ENCODE results near the gene CARS2. TPM values are rescaled to one million over a fixed set of nuclear protein-coding genes. Genes with fewer than 3 reads are reported as not detected.

CARS2 gene
- total and polyA plus RNA-seq, 3 experiments from 2014 or later: 39.2 to 84.9 (median 84.5) TPM

- Mint-ChIP-seq H3K27ac (no peak overlapping the region), H3K9me3 (no peaks in the 10 kb centered on the region), H3K4me3 (no peak overlapping the region), H3K27me3 (no peaks in the 10 kb centered on the region), H3K4me1 (peaks cover 34 to 65% (median 58%) of the 10 kb centered on the region in 3 donors), H3K36me3 (peaks cover 0 to 43% (median 0%) of the 10 kb centered on the region in 3 donors)
- no peak for DNase-seq
- CTCF ChIA-PET: interaction anchor here (0.6 to 1.6 kb wide), 2 partner anchors 98 to 198 kb away, joined by 3 read pairs; no protein-coding TSS in a partner anchor
- POLR2A ChIA-PET: no interaction called here
- Histone ChIP-seq H3K9me3 (ENCODE audit: low read length) (no peaks in the 10 kb centered on the region), H3K27me3 (ENCODE audit: insufficient read depth, low read length, poor library complexity, severe bottlenecking) (no peaks in the 10 kb centered on the region), H3K4me3 (ENCODE audit: low read length) (no peak overlapping the region), H3K36me3 (ENCODE audit: insufficient read depth, low read length) (no peaks in the 10 kb centered on the region), H3K27ac (ENCODE audit: low read depth, low read length) (no peak overlapping the region), H3K4me1 (ENCODE audit: insufficient read depth, low read length) (peaks cover 15% of the 10 kb centered on the region)
These were observed 85.3 kb downstream of the CARS2 start for GRCh38 chr13:110620596-110620995.

DNA sequence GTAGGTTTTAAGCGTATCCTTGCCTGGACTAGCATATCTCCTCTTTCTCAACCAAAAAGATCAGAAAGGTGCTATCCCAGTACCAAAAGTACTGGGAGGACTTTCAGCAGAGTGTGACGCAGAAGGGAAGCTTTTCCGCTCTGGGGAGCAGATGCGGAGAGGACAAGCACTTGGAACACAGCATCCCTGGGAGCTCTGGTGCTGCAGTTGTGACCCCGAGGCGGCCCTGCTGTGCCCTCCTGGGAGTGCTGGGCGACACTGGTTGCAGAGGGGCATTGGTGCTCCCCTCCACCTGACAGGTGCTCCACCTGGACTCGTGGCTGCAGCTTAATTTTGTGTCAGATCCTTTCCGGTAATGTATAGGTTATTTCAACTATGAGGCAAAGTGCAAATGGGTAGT is 87.1 kb downstream of the CARS2 start:
- H3K27me3 ChIP-seq (ENCODE audit: insufficient read depth, low read length, poor library complexity, severe bottlenecking): no peaks in the 10 kb centered on the region
- Mint-ChIP-seq H3K27ac (no peak overlapping the region), H3K4me3 (peak overlapping the region in 1 of 7 donors; percentile 49), H3K9me3 (no peaks in the 10 kb centered on the region), H3K27me3 (no peaks in the 10 kb centered on the region), H3K36me3 (peaks cover 0 to 33% (median 0%) of the 10 kb centered on the region in 3 donors), H3K4me1 (peaks cover 39 to 71% (median 63%) of the 10 kb centered on the region in 3 donors)
- DNase-seq: no peak
- ChIA-PET CTCF (no interaction called here), POLR2A (no interaction called here)
- H3K4me3 ChIP-seq (ENCODE audit: low read length): no peak overlapping the region
- no peaks in the 10 kb centered on the region for H3K9me3 ChIP-seq (ENCODE audit: low read length)
- H3K36me3 ChIP-seq (ENCODE audit: insufficient read depth, low read length): no peaks in the 10 kb centered on the region
- peaks cover 19% of the 10 kb centered on the region for H3K4me1 ChIP-seq (ENCODE audit: insufficient read depth, low read length)
- no peak overlapping the region for H3K27ac ChIP-seq (ENCODE audit: low read depth, low read length)

GRCh38 chr13:110618167-110618566 is 87.7 kb downstream of the CARS2 start:
- Histone ChIP-seq H3K27ac (ENCODE audit: low read depth, low read length) (no peak overlapping the region), H3K36me3 (ENCODE audit: insufficient read depth, low read length) (no peaks in the 10 kb centered on the region), H3K27me3 (ENCODE audit: insufficient read depth, low read length, poor library complexity, severe bottlenecking) (no peaks in the 10 kb centered on the region), H3K4me1 (ENCODE audit: insufficient read depth, low read length) (peaks cover 19% of the 10 kb centered on the region), H3K4me3 (ENCODE audit: low read length) (no peak overlapping the region), H3K9me3 (ENCODE audit: low read length) (no peaks in the 10 kb centered on the region)
- ChIA-PET CTCF (no interaction called here), POLR2A (no interaction called here)
- no peaks in the 10 kb centered on the region for H3K27me3 Mint-ChIP-seq
- peaks cover 0 to 27% (median 0%) of the 10 kb centered on the region in 3 donors for H3K36me3 Mint-ChIP-seq
- no peak overlapping the region for H3K27ac Mint-ChIP-seq
- H3K4me1 Mint-ChIP-seq: peaks cover 41 to 70% (median 63%) of the 10 kb centered on the region in 3 donors
- DNase-seq: no peak
- H3K4me3 Mint-ChIP-seq: peak overlapping the region in 1 of 7 donors; percentile 49
- H3K9me3 Mint-ChIP-seq: no peaks in the 10 kb centered on the region

GRCh38 chr13:110617321-110618072 is 88.4 kb downstream of the CARS2 start:
- Histone ChIP-seq H3K27ac (ENCODE audit: low read depth, low read length) (no peak overlapping the region), H3K27me3 (ENCODE audit: insufficient read depth, low read length, poor library complexity, severe bottlenecking) (no peaks in the 10 kb centered on the region), H3K36me3 (ENCODE audit: insufficient read depth, low read length) (no peaks in the 10 kb centered on the region), H3K4me3 (ENCODE audit: low read length) (no peak overlapping the region), H3K9me3 (ENCODE audit: low read length) (no peaks in the 10 kb centered on the region), H3K4me1 (ENCODE audit: insufficient read depth, low read length) (peaks cover 19% of the 10 kb centered on the region)
- ChIA-PET POLR2A (no interaction called here), CTCF (no interaction called here)
- H3K27ac Mint-ChIP-seq: no peak overlapping the region
- H3K36me3 Mint-ChIP-seq: peaks cover 0 to 21% (median 0%) of the 10 kb centered on the region in 3 donors
- no peak for DNase-seq
- H3K9me3 Mint-ChIP-seq: no peaks in the 10 kb centered on the region
- H3K27me3 Mint-ChIP-seq: no peaks in the 10 kb centered on the region
- peaks cover 37 to 63% (median 57%) of the 10 kb centered on the region in 3 donors for H3K4me1 Mint-ChIP-seq
- peak overlapping the region; percentile 6 to 97 (median 53) for H3K4me3 Mint-ChIP-seq

GRCh38 chr13:110616103-110617101 is 89.5 kb downstream of the CARS2 start:
- peaks cover 0 to 14% (median 0%) of the 10 kb centered on the region in 3 donors for H3K36me3 Mint-ChIP-seq
- CTCF ChIA-PET: interaction anchor here (1.2 to 1.5 kb wide), 2 partner anchors 23 to 28 kb away, joined by 3 to 5 read pairs; no protein-coding TSS in a partner anchor
- H3K4me1 ChIP-seq (ENCODE audit: insufficient read depth, low read length): peaks cover 19% of the 10 kb centered on the region
- no peaks in the 10 kb centered on the region for H3K36me3 ChIP-seq (ENCODE audit: insufficient read depth, low read length)
- H3K27ac ChIP-seq (ENCODE audit: low read depth, low read length): peak overlapping the region; percentile 62
- POLR2A ChIA-PET: interaction anchor here (0.6 to 1.2 kb wide), 3 partner anchors 44 to 98 kb away, joined by 3 to 5 read pairs (median 3); no protein-coding TSS in a partner anchor
- no peaks in the 10 kb centered on the region for H3K9me3 ChIP-seq (ENCODE audit: low read length)
- peaks cover 36 to 59% (median 54%) of the 10 kb centered on the region in 3 donors for H3K4me1 Mint-ChIP-seq
- H3K27me3 ChIP-seq (ENCODE audit: insufficient read depth, low read length, poor library complexity, severe bottlenecking): no peaks in the 10 kb centered on the region
- H3K27ac Mint-ChIP-seq: peak overlapping the region; percentile 31 to 94 (median 88)
- H3K4me3 Mint-ChIP-seq: peak overlapping the region; percentile 89 to 97 (median 92)
- DNase-seq: peak in 1 of 5 donors; percentile 29
- peak overlapping the region; percentile 86 for H3K4me3 ChIP-seq (ENCODE audit: low read length)
- no peaks in the 10 kb centered on the region for H3K27me3 Mint-ChIP-seq
- H3K9me3 Mint-ChIP-seq: no peaks in the 10 kb centered on the region

- peak; percentile 43 to 82 (median 68) for DNase-seq
- peak within 1 kb of the TSS; percentile 62 for H3K27ac ChIP-seq (ENCODE audit: low read depth, low read length)
- peaks cover 0 to 14% (median 0%) of the 10 kb centered on the region in 3 donors for H3K36me3 Mint-ChIP-seq
- no peaks in the 10 kb centered on the region for H3K27me3 Mint-ChIP-seq
- H3K9me3 ChIP-seq (ENCODE audit: low read length): no peaks in the 10 kb centered on the region
- peak within 1 kb of the TSS; percentile 86 for H3K4me3 ChIP-seq (ENCODE audit: low read length)
- ChIA-PET POLR2A (interaction anchor here (0.6 to 1.2 kb wide), 5 partner anchors 43 to 298 kb away, joined by 3 to 5 read pairs (median 4); no protein-coding TSS in a partner anchor), CTCF (interaction anchor here (1.2 to 1.5 kb wide), 2 partner anchors 22 to 29 kb away, joined by 3 to 5 read pairs; no protein-coding TSS in a partner anchor)
- peaks cover 19% of the 10 kb centered on the region for H3K4me1 ChIP-seq (ENCODE audit: insufficient read depth, low read length)
- no peaks in the 10 kb centered on the region for H3K27me3 ChIP-seq (ENCODE audit: insufficient read depth, low read length, poor library complexity, severe bottlenecking)
- peak within 1 kb of the TSS; percentile 89 to 97 (median 93) for H3K4me3 Mint-ChIP-seq
- no peaks in the 10 kb centered on the region for H3K36me3 ChIP-seq (ENCODE audit: insufficient read depth, low read length)
- no peaks in the 10 kb centered on the region for H3K9me3 Mint-ChIP-seq
- H3K4me1 Mint-ChIP-seq: peaks cover 35 to 57% (median 50%) of the 10 kb centered on the region in 3 donors
- H3K27ac Mint-ChIP-seq: peak within 1 kb of the TSS; percentile 36 to 97 (median 91)
These were observed 90.4 kb downstream of the CARS2 start, which contains the start of gene NAXD for GRCh38 chr13:110615322-110616102. Gene NAXD (plus strand): TSS chr13:110615545. CDS start chr13:110615602, 57 bp downstream.

GRCh38 chr13:110615005-110615321 is 91.0 kb downstream of the CARS2 start:
- H3K27me3 Mint-ChIP-seq: no peaks in the 10 kb centered on the region
- H3K4me1 Mint-ChIP-seq: peaks cover 33 to 53% (median 46%) of the 10 kb centered on the region in 3 donors
- DNase-seq: no peak
- Histone ChIP-seq H3K4me1 (ENCODE audit: insufficient read depth, low read length) (peaks cover 19% of the 10 kb centered on the region), H3K27ac (ENCODE audit: low read depth, low read length) (peak overlapping the region; percentile 62), H3K4me3 (ENCODE audit: low read length) (peak overlapping the region; percentile 86), H3K36me3 (ENCODE audit: insufficient read depth, low read length) (no peaks in the 10 kb centered on the region), H3K27me3 (ENCODE audit: insufficient read depth, low read length, poor library complexity, severe bottlenecking) (no peaks in the 10 kb centered on the region), H3K9me3 (ENCODE audit: low read length) (no peaks in the 10 kb centered on the region)
- H3K9me3 Mint-ChIP-seq: no peaks in the 10 kb centered on the region
- H3K27ac Mint-ChIP-seq: peak overlapping the region; percentile 36 to 97 (median 91)
- ChIA-PET POLR2A (interaction anchor here (0.7 to 1.2 kb wide), 4 partner anchors 98 to 299 kb away, joined by 3 to 5 read pairs (median 4); no protein-coding TSS in a partner anchor), CTCF (interaction anchor here (1.5 kb wide), 1 partner anchor 30 kb away, joined by 5 read pairs; no protein-coding TSS in a partner anchor)
- peak overlapping the region; percentile 89 to 97 (median 93) for H3K4me3 Mint-ChIP-seq
- H3K36me3 Mint-ChIP-seq: peaks cover 0 to 14% (median 0%) of the 10 kb centered on the region in 3 donors
